ENCODE data around the gene CELF1.

CELF1 gene

GRCh38 chr11:47523490-47524225 lies 29.3 kb downstream of the CELF1 start:
- peak overlapping the region in 1 of 2 experiments; percentile 73 for H3K4me3 ChIP-seq (ENCODE audit: insufficient read depth in 1 of 2, low read depth in 1 of 2, low read length in 2 of 2)
- H2AK5ac ChIP-seq (ENCODE audit: low read length, severe bottlenecking) = no peak overlapping the region
- no peak overlapping the region for H4K91ac ChIP-seq (ENCODE audit: low read length)
- H3K79me1 ChIP-seq (replicated peaks; ENCODE audit: low read length, poor library complexity, severe bottlenecking) = no peaks in the 10 kb centered on the region
- H3K14ac ChIP-seq (ENCODE audit: low read length in 2 of 2) = peak overlapping the region in 1 of 2 experiments; percentile 60
- H3K36me3 ChIP-seq (ENCODE audit: control insufficient read depth in 1 of 2, insufficient read depth in 2 of 2, low read depth in 1 of 2, low read length in 2 of 2) = peaks cover 12 to 13% of the 10 kb centered on the region in 2 experiments
- peak overlapping the region in 1 of 2 experiments; percentile 67 for H3K18ac ChIP-seq (ENCODE audit: low read depth in 1 of 2, low read length in 2 of 2)
- no peak overlapping the region for H3K23ac ChIP-seq (ENCODE audit: low read length in 2 of 2)
- no peak overlapping the region for H2BK120ac ChIP-seq (ENCODE audit: low read depth, low read length)
- H2BK15ac ChIP-seq (ENCODE audit: low read depth, poor library complexity, severe bottlenecking) = no peak overlapping the region
- peak; percentile 92 for DNase-seq
- no peak overlapping the region for H2BK12ac ChIP-seq (ENCODE audit: low read length in 2 of 2)
- H3K4me1 ChIP-seq (ENCODE audit: control insufficient read depth, insufficient read depth, low read depth, low read length) = peaks cover 16% of the 10 kb centered on the region
- H3K4ac ChIP-seq (ENCODE audit: low read depth in 1 of 2, low read length in 2 of 2) = peak overlapping the region in 1 of 2 experiments; percentile 75
- 0% methylated on average over 2 of the region's 3 CpGs for WGBS
- peak overlapping the region; percentile 35 for H2BK5ac ChIP-seq (ENCODE audit: low read depth, low read length, poor library complexity, severe bottlenecking)
- H3K4me2 ChIP-seq (ENCODE audit: low read length, poor library complexity, severe bottlenecking) = peak overlapping the region; percentile 74
- no peaks in the 10 kb centered on the region for H3K27me3 ChIP-seq (ENCODE audit: control insufficient read depth in 1 of 2, insufficient read depth in 1 of 2, low read length in 2 of 2)
- H3K9ac ChIP-seq (ENCODE audit: low read length) = peak overlapping the region; percentile 86
- no peaks in the 10 kb centered on the region for H3K9me3 ChIP-seq (ENCODE audit: control insufficient read depth, low read length)
- no peak overlapping the region for H4K8ac ChIP-seq (ENCODE audit: low read length)
- H2AFZ ChIP-seq (ENCODE audit: low read depth, low read length) = no peak overlapping the region
- H3K27ac ChIP-seq (ENCODE audit: low read length, poor library complexity, severe bottlenecking) = peak overlapping the region; percentile 89

GRCh38 chr11:47518212-47518964 lies 34.5 kb downstream of the CELF1 start:
- H3K9me3 ChIP-seq (ENCODE audit: control insufficient read depth, low read length) = no peaks in the 10 kb centered on the region
- no peak overlapping the region for H3K9ac ChIP-seq (ENCODE audit: low read length)
- no peak for DNase-seq
- peaks cover 7 to 9% of the 10 kb centered on the region in 2 experiments for H3K36me3 ChIP-seq (ENCODE audit: control insufficient read depth in 1 of 2, insufficient read depth in 2 of 2, low read depth in 1 of 2, low read length in 2 of 2)
- H2BK120ac ChIP-seq (ENCODE audit: low read depth, low read length) = no peak overlapping the region
- peaks cover 9% of the 10 kb centered on the region for H3K4me1 ChIP-seq (ENCODE audit: control insufficient read depth, insufficient read depth, low read depth, low read length)
- H2BK15ac ChIP-seq (ENCODE audit: low read depth, poor library complexity, severe bottlenecking) = no peak overlapping the region
- no peak overlapping the region for H3K27ac ChIP-seq (ENCODE audit: low read length, poor library complexity, severe bottlenecking)
- H3K4ac ChIP-seq (ENCODE audit: low read depth in 1 of 2, low read length in 2 of 2) = peak overlapping the region in 1 of 2 experiments; percentile 37
- peak overlapping the region in 1 of 2 experiments; percentile 86 for H3K14ac ChIP-seq (ENCODE audit: low read length in 2 of 2)
- no peak overlapping the region for H3K4me2 ChIP-seq (ENCODE audit: low read length, poor library complexity, severe bottlenecking)
- 69% methylated on average over 1 of the region's 3 CpGs for WGBS
- H3K18ac ChIP-seq (ENCODE audit: low read depth in 1 of 2, low read length in 2 of 2) = peak overlapping the region; percentile 62 to 78
- H2AK5ac ChIP-seq (ENCODE audit: low read length, severe bottlenecking) = no peak overlapping the region
- H2BK12ac ChIP-seq (ENCODE audit: low read length in 2 of 2) = no peak overlapping the region
- H3K23ac ChIP-seq (ENCODE audit: low read length in 2 of 2) = peak overlapping the region in 1 of 2 experiments; percentile 83
- no peak overlapping the region for H3K4me3 ChIP-seq (ENCODE audit: insufficient read depth in 1 of 2, low read depth in 1 of 2, low read length in 2 of 2)
- no peak overlapping the region for H4K8ac ChIP-seq (ENCODE audit: low read length)
- no peak overlapping the region for H2BK5ac ChIP-seq (ENCODE audit: low read depth, low read length, poor library complexity, severe bottlenecking)
- no peaks in the 10 kb centered on the region for H3K27me3 ChIP-seq (ENCODE audit: control insufficient read depth in 1 of 2, insufficient read depth in 1 of 2, low read length in 2 of 2)
- H4K91ac ChIP-seq (ENCODE audit: low read length) = no peak overlapping the region
- no peak overlapping the region for H2AFZ ChIP-seq (ENCODE audit: low read depth, low read length)
- H3K79me1 ChIP-seq (replicated peaks; ENCODE audit: low read length, poor library complexity, severe bottlenecking) = no peaks in the 10 kb centered on the region

GRCh38 chr11:47516984-47517853 lies 35.7 kb downstream of the CELF1 start:
- peaks cover 10% of the 10 kb centered on the region for H3K4me1 ChIP-seq (ENCODE audit: control insufficient read depth, insufficient read depth, low read depth, low read length)
- WGBS = 91% methylated on average over 8 of the region's 10 CpGs
- H3K4ac ChIP-seq (ENCODE audit: low read depth in 1 of 2, low read length in 2 of 2) = no peak overlapping the region
- H3K14ac ChIP-seq (ENCODE audit: low read length in 2 of 2) = no peak overlapping the region
- no peaks in the 10 kb centered on the region for H3K9me3 ChIP-seq (ENCODE audit: control insufficient read depth, low read length)
- H3K36me3 ChIP-seq (ENCODE audit: control insufficient read depth in 1 of 2, insufficient read depth in 2 of 2, low read depth in 1 of 2, low read length in 2 of 2) = peaks cover 7 to 9% of the 10 kb centered on the region in 2 experiments
- H3K23ac ChIP-seq (ENCODE audit: low read length in 2 of 2) = no peak overlapping the region
- no peak overlapping the region for H4K8ac ChIP-seq (ENCODE audit: low read length)
- no peak overlapping the region for H3K4me3 ChIP-seq (ENCODE audit: insufficient read depth in 1 of 2, low read depth in 1 of 2, low read length in 2 of 2)
- no peak overlapping the region for H2BK5ac ChIP-seq (ENCODE audit: low read depth, low read length, poor library complexity, severe bottlenecking)
- no peak overlapping the region for H4K91ac ChIP-seq (ENCODE audit: low read length)
- H3K27me3 ChIP-seq (ENCODE audit: control insufficient read depth in 1 of 2, insufficient read depth in 1 of 2, low read length in 2 of 2) = no peaks in the 10 kb centered on the region
- no peak overlapping the region for H2BK15ac ChIP-seq (ENCODE audit: low read depth, poor library complexity, severe bottlenecking)
- H3K18ac ChIP-seq (ENCODE audit: low read depth in 1 of 2, low read length in 2 of 2) = no peak overlapping the region
- no peak overlapping the region for H2AK5ac ChIP-seq (ENCODE audit: low read length, severe bottlenecking)
- H3K27ac ChIP-seq (ENCODE audit: low read length, poor library complexity, severe bottlenecking) = no peak overlapping the region
- no peak overlapping the region for H3K4me2 ChIP-seq (ENCODE audit: low read length, poor library complexity, severe bottlenecking)
- no peak overlapping the region for H2BK12ac ChIP-seq (ENCODE audit: low read length in 2 of 2)
- no peak overlapping the region for H2AFZ ChIP-seq (ENCODE audit: low read depth, low read length)
- no peak for DNase-seq
- H3K79me1 ChIP-seq (replicated peaks; ENCODE audit: low read length, poor library complexity, severe bottlenecking) = no peaks in the 10 kb centered on the region
- no peak overlapping the region for H3K9ac ChIP-seq (ENCODE audit: low read length)
- H2BK120ac ChIP-seq (ENCODE audit: low read depth, low read length) = no peak overlapping the region

Data from mesenchymal stem cell (in vitro differentiated cells and primary cell).